ENCODE results near the gene COL2A1.

DNA sequence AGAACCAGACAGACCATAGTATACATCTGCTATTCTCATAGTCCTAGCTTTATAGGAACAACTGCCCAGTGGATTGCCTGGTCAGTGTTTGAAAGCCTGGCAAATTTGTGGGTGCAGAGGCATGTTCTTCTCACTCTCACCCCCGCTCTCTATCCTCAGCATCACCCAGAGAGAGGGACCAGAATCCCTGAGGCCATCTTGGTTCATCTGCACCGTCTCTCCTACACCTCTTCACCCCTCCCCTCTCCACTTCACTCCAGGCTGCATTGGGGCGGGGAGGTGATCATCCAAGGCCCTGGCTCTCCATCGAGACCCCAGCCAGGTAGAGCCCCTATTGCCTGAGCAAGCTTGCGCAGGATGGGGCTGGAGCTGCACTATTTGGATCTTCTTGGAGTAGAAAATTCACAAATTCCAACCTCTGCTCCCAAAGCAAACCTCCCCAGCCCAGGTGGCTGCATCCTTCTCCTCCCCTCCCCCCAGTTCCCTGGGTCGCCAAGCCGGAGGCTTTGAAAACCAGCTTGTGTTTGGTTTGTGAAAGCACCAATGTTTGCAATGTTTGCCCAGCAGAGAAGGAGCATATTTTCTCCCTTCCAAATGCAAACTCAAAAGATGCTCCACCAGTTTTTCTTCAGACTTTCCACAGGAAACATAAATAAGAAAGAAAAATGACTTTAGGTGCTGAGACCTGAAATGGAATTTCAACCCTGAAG lies 18.6 kb upstream of the COL2A1 start:
- TF ChIP-seq, protein P1, sequence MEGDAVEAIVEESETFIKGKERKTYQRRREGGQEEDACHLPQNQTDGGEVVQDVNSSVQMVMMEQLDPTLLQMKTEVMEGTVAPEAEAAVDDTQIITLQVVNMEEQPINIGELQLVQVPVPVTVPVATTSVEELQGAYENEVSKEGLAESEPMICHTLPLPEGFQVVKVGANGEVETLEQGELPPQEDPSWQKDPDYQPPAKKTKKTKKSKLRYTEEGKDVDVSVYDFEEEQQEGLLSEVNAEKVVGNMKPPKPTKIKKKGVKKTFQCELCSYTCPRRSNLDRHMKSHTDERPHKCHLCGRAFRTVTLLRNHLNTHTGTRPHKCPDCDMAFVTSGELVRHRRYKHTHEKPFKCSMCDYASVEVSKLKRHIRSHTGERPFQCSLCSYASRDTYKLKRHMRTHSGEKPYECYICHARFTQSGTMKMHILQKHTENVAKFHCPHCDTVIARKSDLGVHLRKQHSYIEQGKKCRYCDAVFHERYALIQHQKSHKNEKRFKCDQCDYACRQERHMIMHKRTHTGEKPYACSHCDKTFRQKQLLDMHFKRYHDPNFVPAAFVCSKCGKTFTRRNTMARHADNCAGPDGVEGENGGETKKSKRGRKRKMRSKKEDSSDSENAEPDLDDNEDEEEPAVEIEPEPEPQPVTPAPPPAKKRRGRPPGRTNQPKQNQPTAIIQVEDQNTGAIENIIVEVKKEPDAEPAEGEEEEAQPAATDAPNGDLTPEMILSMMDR (IDR thresholded peaks at IDR 0.05; ENCODE audit: low read depth, low read length): no peak
- TF ChIP-seq EZH2phosphoT487 (IDR thresholded peaks at IDR 0.05; ENCODE audit: low read depth): no peak
